ENCODE results near the gene SIRT4.

DNA sequence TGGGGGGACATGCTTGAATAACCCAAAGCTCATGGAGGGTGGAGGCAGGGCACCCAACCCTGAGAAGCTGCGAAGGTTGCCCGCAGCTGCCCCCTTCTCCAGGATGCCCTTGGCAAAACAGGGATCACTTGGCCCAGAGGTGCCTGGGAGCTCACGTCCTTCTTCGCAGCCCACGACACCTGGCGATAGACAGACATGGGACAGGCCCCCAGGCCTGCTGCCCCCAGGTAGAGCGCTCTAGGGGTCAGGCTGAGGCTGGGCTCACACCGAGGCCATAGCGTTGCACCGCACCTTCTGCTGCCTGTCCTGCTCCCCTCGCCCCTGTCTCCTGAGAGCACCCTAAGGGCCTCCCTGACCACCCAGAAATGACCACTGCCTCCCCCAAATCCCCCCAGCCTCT, 45.6 kb downstream of the SIRT4 start:
- TF ChIP-seq, protein P1, sequence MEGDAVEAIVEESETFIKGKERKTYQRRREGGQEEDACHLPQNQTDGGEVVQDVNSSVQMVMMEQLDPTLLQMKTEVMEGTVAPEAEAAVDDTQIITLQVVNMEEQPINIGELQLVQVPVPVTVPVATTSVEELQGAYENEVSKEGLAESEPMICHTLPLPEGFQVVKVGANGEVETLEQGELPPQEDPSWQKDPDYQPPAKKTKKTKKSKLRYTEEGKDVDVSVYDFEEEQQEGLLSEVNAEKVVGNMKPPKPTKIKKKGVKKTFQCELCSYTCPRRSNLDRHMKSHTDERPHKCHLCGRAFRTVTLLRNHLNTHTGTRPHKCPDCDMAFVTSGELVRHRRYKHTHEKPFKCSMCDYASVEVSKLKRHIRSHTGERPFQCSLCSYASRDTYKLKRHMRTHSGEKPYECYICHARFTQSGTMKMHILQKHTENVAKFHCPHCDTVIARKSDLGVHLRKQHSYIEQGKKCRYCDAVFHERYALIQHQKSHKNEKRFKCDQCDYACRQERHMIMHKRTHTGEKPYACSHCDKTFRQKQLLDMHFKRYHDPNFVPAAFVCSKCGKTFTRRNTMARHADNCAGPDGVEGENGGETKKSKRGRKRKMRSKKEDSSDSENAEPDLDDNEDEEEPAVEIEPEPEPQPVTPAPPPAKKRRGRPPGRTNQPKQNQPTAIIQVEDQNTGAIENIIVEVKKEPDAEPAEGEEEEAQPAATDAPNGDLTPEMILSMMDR (IDR thresholded peaks at IDR 0.05; ENCODE audit: low read depth, low read length, poor library complexity, severe bottlenecking): no peak
- TF ChIP-seq EZH2phosphoT487 (IDR thresholded peaks at IDR 0.05; ENCODE audit: borderline replicate concordance, low read length): no peak
